ENCODE measurements around the gene MRPS15.

MRPS15 gene

GRCh38 chr1:36457691-36458090 lies 6.5 kb downstream of the MRPS15 start:
- Histone ChIP-seq H3K27ac (ENCODE audit: low read length) (no peak overlapping the region), H3K79me2 (ENCODE audit: low read length) (peaks cover 6% of the 10 kb centered on the region; the same call in 1 of the 2 replicates), H3K4me2 (ENCODE audit: low read length) (no peak overlapping the region), H2AFZ (ENCODE audit: low read depth, low read length) (no peak overlapping the region), H4K20me1 (ENCODE audit: insufficient read depth, low read length) (no peaks in the 10 kb centered on the region), H3K4me3 (ENCODE audit: low read length) (no peak overlapping the region), H3K36me3 (replicated peaks; ENCODE audit: low read depth, low read length) (peaks cover 16% of the 10 kb centered on the region), H3K9ac (ENCODE audit: low read length) (no peak overlapping the region), H3K4me1 (ENCODE audit: low read length) (peaks cover 6% of the 10 kb centered on the region), H3K27me3 (ENCODE audit: low read depth, low read length) (no peaks in the 10 kb centered on the region), H3K9me3 (ENCODE audit: insufficient read depth, low read length) (no peaks in the 10 kb centered on the region)
- TF ChIP-seq EZH2phosphoT487 (IDR thresholded peaks at IDR 0.05; ENCODE audit: low read depth) (no peak), CTCF (IDR thresholded peaks at IDR 0.05; ENCODE audit: low read depth, low read length) (no peak)

GRCh38 chr1:36456391-36456928 lies 7.7 kb downstream of the MRPS15 start:
- Histone ChIP-seq H3K27me3 (ENCODE audit: low read depth, low read length) (no peaks in the 10 kb centered on the region), H3K27ac (ENCODE audit: low read length) (no peak overlapping the region), H3K4me1 (ENCODE audit: low read length) (peaks cover 6% of the 10 kb centered on the region), H3K9me3 (ENCODE audit: insufficient read depth, low read length) (no peaks in the 10 kb centered on the region), H3K4me2 (ENCODE audit: low read length) (no peak overlapping the region), H3K9ac (ENCODE audit: low read length) (no peak overlapping the region), H3K79me2 (ENCODE audit: low read length) (no peaks in the 10 kb centered on the region), H4K20me1 (ENCODE audit: insufficient read depth, low read length) (no peaks in the 10 kb centered on the region), H3K4me3 (ENCODE audit: low read length) (no peak overlapping the region), H3K36me3 (replicated peaks; ENCODE audit: low read depth, low read length) (peaks cover 16% of the 10 kb centered on the region), H2AFZ (ENCODE audit: low read depth, low read length) (no peak overlapping the region)
- TF ChIP-seq EZH2phosphoT487 (IDR thresholded peaks at IDR 0.05; ENCODE audit: low read depth) (no peak), CTCF (IDR thresholded peaks at IDR 0.05; ENCODE audit: low read depth, low read length) (no peak)

DNA sequence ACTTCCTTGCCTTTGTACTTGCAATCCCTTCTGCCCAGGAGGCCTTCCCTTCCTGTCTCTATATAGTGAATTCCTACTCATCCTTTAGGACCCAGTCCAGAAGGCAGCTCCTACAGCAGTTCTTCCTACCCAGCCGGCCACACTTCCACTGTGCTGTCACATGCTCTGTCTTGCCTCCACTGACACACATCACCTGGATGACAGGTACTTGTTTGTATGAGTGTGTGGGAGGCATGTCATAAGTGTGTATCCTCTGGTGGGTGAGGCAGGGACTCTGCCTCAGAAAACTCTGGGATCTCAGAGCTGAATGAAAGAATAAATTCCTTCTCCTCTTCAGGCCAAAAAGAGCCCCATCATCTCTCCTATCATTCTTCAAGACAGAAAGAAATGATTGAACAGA lies 8.8 kb downstream of the MRPS15 start:
- Histone ChIP-seq H2AFZ (ENCODE audit: low read depth, low read length) (no peak overlapping the region), H3K27ac (ENCODE audit: low read length) (no peak overlapping the region), H3K9me3 (ENCODE audit: insufficient read depth, low read length) (no peaks in the 10 kb centered on the region), H3K36me3 (replicated peaks; ENCODE audit: low read depth, low read length) (peaks cover 12% of the 10 kb centered on the region), H3K4me2 (ENCODE audit: low read length) (no peak overlapping the region), H3K79me2 (ENCODE audit: low read length) (no peaks in the 10 kb centered on the region), H3K4me1 (ENCODE audit: low read length) (peaks cover 6% of the 10 kb centered on the region), H3K4me3 (ENCODE audit: low read length) (no peak overlapping the region), H3K9ac (ENCODE audit: low read length) (no peak overlapping the region), H3K27me3 (ENCODE audit: low read depth, low read length) (no peaks in the 10 kb centered on the region), H4K20me1 (ENCODE audit: insufficient read depth, low read length) (no peaks in the 10 kb centered on the region)
- TF ChIP-seq CTCF (IDR thresholded peaks at IDR 0.05; ENCODE audit: low read depth, low read length) (no peak), EZH2phosphoT487 (IDR thresholded peaks at IDR 0.05; ENCODE audit: low read depth) (no peak)

DNA sequence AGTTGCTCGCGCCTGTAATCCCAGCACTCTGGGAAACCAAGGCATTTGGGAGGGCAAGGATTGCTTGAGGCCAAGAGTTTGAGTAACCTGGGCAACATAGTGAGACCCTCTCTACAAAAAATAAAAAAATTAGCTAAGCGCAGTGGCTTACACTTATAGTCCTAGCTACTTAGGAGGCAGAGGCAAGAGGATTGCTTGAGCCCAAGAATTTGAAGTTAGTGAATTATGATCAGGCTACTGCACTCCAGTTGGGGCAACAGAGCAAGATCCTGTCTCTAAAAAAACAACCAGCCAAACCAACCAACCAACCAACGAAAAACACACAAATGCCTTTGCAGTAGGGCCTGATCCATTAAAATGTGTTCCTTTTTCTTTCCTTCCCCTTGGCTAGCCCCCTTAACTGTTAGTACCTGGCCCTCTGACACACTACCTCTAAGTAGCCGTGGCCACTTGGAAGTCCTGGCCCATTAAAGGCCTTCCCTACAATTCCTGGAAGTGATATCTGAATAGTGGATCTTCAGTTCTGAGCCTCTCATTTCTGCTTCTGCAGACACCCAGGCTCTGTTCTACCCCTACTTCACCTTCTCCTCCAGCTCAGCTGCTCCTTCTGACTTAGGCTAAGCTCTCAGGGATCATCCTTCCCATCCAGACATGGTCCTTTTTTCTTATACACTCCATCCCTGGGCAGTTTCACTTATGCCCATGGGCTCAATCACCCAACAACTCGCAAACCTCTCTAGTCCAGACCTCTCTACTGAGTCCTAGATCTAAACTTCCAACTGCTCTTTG lies 10.4 kb downstream of the MRPS15 start:
- H3K4me3 ChIP-seq (ENCODE audit: low read length): no peak overlapping the region
- H3K79me2 ChIP-seq (ENCODE audit: low read length): no peaks in the 10 kb centered on the region
- H3K9ac ChIP-seq (ENCODE audit: low read length): no peak overlapping the region
- H3K36me3 ChIP-seq (replicated peaks; ENCODE audit: low read depth, low read length): peaks cover 10% of the 10 kb centered on the region
- no peak overlapping the region for H3K27ac ChIP-seq (ENCODE audit: low read length)
- H2AFZ ChIP-seq (ENCODE audit: low read depth, low read length): no peak overlapping the region
- peaks cover 2% of the 10 kb centered on the region for H3K4me1 ChIP-seq (ENCODE audit: low read length)
- no peaks in the 10 kb centered on the region for H3K9me3 ChIP-seq (ENCODE audit: insufficient read depth, low read length)
- H3K27me3 ChIP-seq (ENCODE audit: low read depth, low read length): no peaks in the 10 kb centered on the region
- H3K4me2 ChIP-seq (ENCODE audit: low read length): no peak overlapping the region
- no peaks in the 10 kb centered on the region for H4K20me1 ChIP-seq (ENCODE audit: insufficient read depth, low read length)
- TF ChIP-seq EZH2phosphoT487 (IDR thresholded peaks at IDR 0.05; ENCODE audit: low read depth): no peak
- TF ChIP-seq CTCF (IDR thresholded peaks at IDR 0.05; ENCODE audit: low read depth, low read length): no peak
